Panc1 (cell line): ENCODE results near the gene MID2. TPM values are rescaled to one million over a fixed set of nuclear protein-coding genes. Genes with fewer than 3 reads are reported as not detected.
"Not testable (repeated sequence)": the region's sequence is repeated elsewhere in the genome, so short reads cannot be mapped to it uniquely, and the experiment has no call there.

Experiments
- ATAC-seq: fragments of 200-7000 bp; cut with Tn5 transposase; 2 replicates; pipeline ENCODE4 v1.9.1; 2020; ENCODE audit warnings: mild to moderate bottlenecking, moderate library complexity
- BruUV-seq: library from RNA; stranded (reverse); fragments of 400-500 nt; replicated peaks from 2 replicates; lab custom pipeline; 2021; lab: Mats Ljungman, UMichigan
- CTCF ChIA-PET: fragments of 300-600 bp; sonication (Branson Sonifier 250); formaldehyde crosslinking; loops from one replicate; lab custom pipeline; 2022; ENCODE audit warnings: antibody characterized with exemption; lab: Charles Lee
- POLR2A ChIA-PET: fragments of 300-600 bp; sonication (Branson Sonifier 250); formaldehyde crosslinking; loops from one replicate; lab custom pipeline; 2022; ENCODE audit warnings: antibody characterized with exemption; lab: Charles Lee
- DNase-seq: peaks from one replicate; pipeline ENCODE4 v3.0.0-alpha.2; 2010; ENCODE audit warnings: low read depth, low spot score
- H3K27ac ChIP-seq: 2 replicates; pipeline ENCODE4 v1.5.1; 2011; ENCODE audit warnings: mild to moderate bottlenecking, low read length, inconsistent platforms
- H3K27me3 ChIP-seq: fragments of 200-500 bp; sonication (Bioruptor generic); 2 replicates; pipeline ENCODE4 v1.6.0; 2014; ENCODE audit warnings: low read length, inconsistent platforms; ENCODE audit not compliant: control insufficient read depth, insufficient read depth
- H3K36me3 ChIP-seq: fragments of 200-500 bp; sonication (Bioruptor generic); 2 replicates; pipeline ENCODE4 v1.5.1; 2014; ENCODE audit warnings: inconsistent platforms, mild to moderate bottlenecking, low read length, moderate library complexity; ENCODE audit not compliant: control insufficient read depth, insufficient read depth
- H3K4me1 ChIP-seq: 2 replicates; pipeline ENCODE4 v1.5.1; 2011; ENCODE audit warnings: inconsistent platforms, mild to moderate bottlenecking, low read length, moderate library complexity; ENCODE audit not compliant: control insufficient read depth, insufficient read depth
- H3K4me3 ChIP-seq, 2 experiments: 2 replicates each; pipeline ENCODE4 v1.5.1; 2011 to 2012; ENCODE audit warnings: low read depth in 2 of 2, low read length in 2 of 2, mild to moderate bottlenecking in 2 of 2, inconsistent platforms in 1 of 2, moderate library complexity in 1 of 2
- H3K9me3 ChIP-seq: fragments of 200-500 bp; sonication (Bioruptor generic); 2 replicates; pipeline ENCODE4 v1.5.1; 2014; ENCODE audit warnings: low read depth, mild to moderate bottlenecking, inconsistent platforms, low read length, moderate library complexity; ENCODE audit not compliant: control insufficient read depth, insufficient read depth
- POLR2AphosphoS5 ChIP-seq: IDR thresholded peaks from 2 replicates; pipeline ENCODE4 v1.6.1; 2012; ENCODE audit warnings: mild to moderate bottlenecking, low read depth, low read length, moderate library complexity
- SIN3A ChIP-seq: IDR thresholded peaks from 2 replicates; pipeline ENCODE4 v1.6.1; 2012; ENCODE audit warnings: low read depth, mild to moderate bottlenecking, low read length, moderate library complexity, borderline replicate concordance; ENCODE audit not compliant: insufficient read depth
- TCF7L2 ChIP-seq: IDR thresholded peaks from 2 replicates; pipeline ENCODE4 v1.6.1; 2011; ENCODE audit warnings: mild to moderate bottlenecking, low read depth, low read length, inconsistent platforms
- in situ Hi-C: cut with HindIII; loops from 2 replicates; pipeline ENCODE4 v1.10.0; 2016; ENCODE audit warnings: low sequenced_read_pairs, low pct_unique_long_range_greater_than_20kb
- intact Hi-C: fragments of 100-400 bp; cut with micrococcal nuclease; formaldehyde crosslinking; loops from one replicate; pipeline ENCODE4 v1.10.0; 2022; ENCODE audit not compliant: unreplicated experiment
- total RNA-seq: library from RNA; stranded (reverse); gene quantifications from one replicate; pipeline ENCODE4 v1.2.1, GENCODE V29; 2021; ENCODE audit not compliant: unreplicated experiment
- TF ChIP-seq, protein P1 (sequence below), 2 experiments: IDR thresholded peaks; 2 replicates each; pipeline ENCODE4 v1.6.1; 2011 to 2012; ENCODE audit warnings: low read depth in 2 of 2, control low read depth in 1 of 2, low read length in 1 of 2, mild to moderate bottlenecking in 1 of 2, moderate library complexity in 1 of 2; ENCODE audit not compliant: insufficient read depth in 1 of 2
- TF ChIP-seq, protein P2 (sequence below): fragments of 450-650 bp; IDR thresholded peaks from 2 replicates; pipeline ENCODE4 v1.5.1; 2017; ENCODE audit warnings: mild to moderate bottlenecking

Gene MID2
- total RNA-seq, 1 experiment from 2014 or later = 24.7 TPM

DNA sequence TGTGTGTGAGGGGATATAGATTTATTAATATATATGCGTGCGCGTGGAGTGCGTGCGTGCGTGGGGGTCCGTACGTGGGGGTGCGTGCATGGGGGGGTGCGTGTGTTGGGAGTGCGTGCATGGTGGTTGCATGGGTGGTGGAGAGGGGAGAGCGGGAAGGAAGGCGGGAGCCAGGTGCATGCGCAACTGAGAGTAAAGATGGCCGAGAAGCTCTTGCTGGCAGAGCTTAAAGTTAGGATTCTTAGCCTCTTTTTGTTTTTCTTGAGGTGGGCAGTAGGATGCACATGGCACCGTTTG, 110.7 kb downstream of the MID2 start:
- BruUV-seq = no TSS peak
- intact Hi-C loops (loop anchor here (10.0 kb wide), 1 partner anchor 138 kb away; no protein-coding TSS in a partner anchor), in situ Hi-C loops (no loop called here)
- ChIA-PET CTCF (no interaction called here), POLR2A (no interaction called here)
- H3K27ac ChIP-seq = no peak overlapping the region
- no peaks in the 10 kb centered on the region for H3K4me1 ChIP-seq
- no peak for DNase-seq
- no peaks in the 10 kb centered on the region for H3K9me3 ChIP-seq
- ATAC-seq = no peak
- H3K27me3 ChIP-seq = no peaks in the 10 kb centered on the region
- H3K36me3 ChIP-seq = no peaks in the 10 kb centered on the region
- TF ChIP-seq, protein P1, sequence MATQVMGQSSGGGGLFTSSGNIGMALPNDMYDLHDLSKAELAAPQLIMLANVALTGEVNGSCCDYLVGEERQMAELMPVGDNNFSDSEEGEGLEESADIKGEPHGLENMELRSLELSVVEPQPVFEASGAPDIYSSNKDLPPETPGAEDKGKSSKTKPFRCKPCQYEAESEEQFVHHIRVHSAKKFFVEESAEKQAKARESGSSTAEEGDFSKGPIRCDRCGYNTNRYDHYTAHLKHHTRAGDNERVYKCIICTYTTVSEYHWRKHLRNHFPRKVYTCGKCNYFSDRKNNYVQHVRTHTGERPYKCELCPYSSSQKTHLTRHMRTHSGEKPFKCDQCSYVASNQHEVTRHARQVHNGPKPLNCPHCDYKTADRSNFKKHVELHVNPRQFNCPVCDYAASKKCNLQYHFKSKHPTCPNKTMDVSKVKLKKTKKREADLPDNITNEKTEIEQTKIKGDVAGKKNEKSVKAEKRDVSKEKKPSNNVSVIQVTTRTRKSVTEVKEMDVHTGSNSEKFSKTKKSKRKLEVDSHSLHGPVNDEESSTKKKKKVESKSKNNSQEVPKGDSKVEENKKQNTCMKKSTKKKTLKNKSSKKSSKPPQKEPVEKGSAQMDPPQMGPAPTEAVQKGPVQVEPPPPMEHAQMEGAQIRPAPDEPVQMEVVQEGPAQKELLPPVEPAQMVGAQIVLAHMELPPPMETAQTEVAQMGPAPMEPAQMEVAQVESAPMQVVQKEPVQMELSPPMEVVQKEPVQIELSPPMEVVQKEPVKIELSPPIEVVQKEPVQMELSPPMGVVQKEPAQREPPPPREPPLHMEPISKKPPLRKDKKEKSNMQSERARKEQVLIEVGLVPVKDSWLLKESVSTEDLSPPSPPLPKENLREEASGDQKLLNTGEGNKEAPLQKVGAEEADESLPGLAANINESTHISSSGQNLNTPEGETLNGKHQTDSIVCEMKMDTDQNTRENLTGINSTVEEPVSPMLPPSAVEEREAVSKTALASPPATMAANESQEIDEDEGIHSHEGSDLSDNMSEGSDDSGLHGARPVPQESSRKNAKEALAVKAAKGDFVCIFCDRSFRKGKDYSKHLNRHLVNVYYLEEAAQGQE (IDR thresholded peaks at IDR 0.05; ENCODE audit: insufficient read depth in 1 of 2, low read depth in 2 of 2, low read length in 1 of 2) = no peak
- TF ChIP-seq TCF7L2 (no peak), SIN3A (no peak), POLR2AphosphoS5 (no peak)
- TF ChIP-seq, protein P2, sequence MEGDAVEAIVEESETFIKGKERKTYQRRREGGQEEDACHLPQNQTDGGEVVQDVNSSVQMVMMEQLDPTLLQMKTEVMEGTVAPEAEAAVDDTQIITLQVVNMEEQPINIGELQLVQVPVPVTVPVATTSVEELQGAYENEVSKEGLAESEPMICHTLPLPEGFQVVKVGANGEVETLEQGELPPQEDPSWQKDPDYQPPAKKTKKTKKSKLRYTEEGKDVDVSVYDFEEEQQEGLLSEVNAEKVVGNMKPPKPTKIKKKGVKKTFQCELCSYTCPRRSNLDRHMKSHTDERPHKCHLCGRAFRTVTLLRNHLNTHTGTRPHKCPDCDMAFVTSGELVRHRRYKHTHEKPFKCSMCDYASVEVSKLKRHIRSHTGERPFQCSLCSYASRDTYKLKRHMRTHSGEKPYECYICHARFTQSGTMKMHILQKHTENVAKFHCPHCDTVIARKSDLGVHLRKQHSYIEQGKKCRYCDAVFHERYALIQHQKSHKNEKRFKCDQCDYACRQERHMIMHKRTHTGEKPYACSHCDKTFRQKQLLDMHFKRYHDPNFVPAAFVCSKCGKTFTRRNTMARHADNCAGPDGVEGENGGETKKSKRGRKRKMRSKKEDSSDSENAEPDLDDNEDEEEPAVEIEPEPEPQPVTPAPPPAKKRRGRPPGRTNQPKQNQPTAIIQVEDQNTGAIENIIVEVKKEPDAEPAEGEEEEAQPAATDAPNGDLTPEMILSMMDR = no peak
- H3K4me3 ChIP-seq = peak overlapping the region in 1 of 2 experiments; percentile 70; a peak in 3 of 4 replicates

DNA sequence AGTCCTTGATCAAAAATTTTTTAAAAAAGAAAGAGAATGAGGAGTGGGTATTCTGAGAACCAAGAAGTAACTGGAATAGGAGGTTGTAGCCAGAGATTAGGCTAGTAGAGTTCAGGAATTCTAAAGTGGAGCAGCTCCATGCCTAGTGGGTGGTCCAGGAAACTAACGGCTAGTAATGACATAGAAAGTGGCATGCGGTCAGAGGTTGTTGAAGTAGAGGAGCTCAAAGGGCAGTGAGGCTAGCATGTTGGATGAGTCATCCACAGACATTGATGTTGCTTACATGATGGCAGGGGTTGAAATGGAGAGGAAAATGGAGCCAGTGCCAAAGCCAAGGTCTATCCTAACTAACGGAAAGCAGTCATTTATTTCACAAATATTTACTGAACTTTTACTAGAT, 114.4 kb downstream of the MID2 start:
- Histone ChIP-seq H3K27me3 (no peaks in the 10 kb centered on the region), H3K4me1 (no peaks in the 10 kb centered on the region), H3K36me3 (no peaks in the 10 kb centered on the region), H3K4me3 (no peak overlapping the region), H3K27ac (no peak overlapping the region), H3K9me3 (no peaks in the 10 kb centered on the region)
- TF ChIP-seq TCF7L2 = no peak
- TF ChIP-seq, protein P1 (IDR thresholded peaks at IDR 0.05; ENCODE audit: insufficient read depth in 1 of 2, low read depth in 2 of 2, low read length in 1 of 2) = no peak
- TF ChIP-seq, protein P2 = no peak
- no peak for TF ChIP-seq SIN3A
- TF ChIP-seq POLR2AphosphoS5 = no peak
- no peak for DNase-seq
- ChIA-PET CTCF (no interaction called here), POLR2A (no interaction called here)
- in situ Hi-C loops (no loop called here), intact Hi-C loops (no loop called here)
- ATAC-seq = no peak
- BruUV-seq = no TSS peak

DNA sequence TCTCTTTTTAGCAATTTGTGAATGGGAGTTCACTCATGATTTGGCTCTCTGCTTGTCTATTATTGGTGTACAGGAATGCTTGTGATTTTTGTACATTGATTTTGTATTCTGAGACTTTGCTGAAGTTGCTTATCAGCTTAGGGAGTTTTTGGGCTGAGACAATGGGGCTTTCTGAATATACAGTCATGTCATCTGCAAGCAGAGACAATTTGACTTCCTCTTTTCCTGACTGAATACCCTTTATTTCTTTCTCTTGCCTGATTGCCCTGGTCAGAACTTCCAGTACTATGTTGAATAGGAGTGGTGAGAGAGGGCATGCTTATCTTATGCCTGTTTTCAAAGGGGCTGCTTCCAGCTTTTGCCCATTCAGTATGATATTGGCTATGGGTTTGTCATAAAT, 129.7 kb downstream of the MID2 start:
- intact Hi-C loops = loop anchor here (10.0 kb wide), 1 partner anchor 459 kb away; no protein-coding TSS in a partner anchor

More for the DNA sequence above, 129.7 kb downstream of the MID2 start:
- H3K36me3 ChIP-seq, ATAC-seq, H3K27me3 ChIP-seq, CTCF ChIA-PET, BruUV-seq, POLR2A ChIA-PET, H3K4me3 ChIP-seq, H3K9me3 ChIP-seq, H3K27ac ChIP-seq, H3K4me1 ChIP-seq, in situ Hi-C loops, DNase-seq: not testable (repeated sequence)
